RWPE1 (cell line): ENCODE measurements around the gene ITGB4.

Experiments used
- CTCF ChIA-PET: fragments of 350-600 bp; sonication (Branson Sonifier 250); formaldehyde crosslinking; extraction: SDS; loops from one replicate; lab custom pipeline; 2021; lab: Yijun Ruan, JAX
- POLR2A ChIA-PET: fragments of 400-600 bp; formaldehyde crosslinking; extraction: SDS; loops from one replicate; lab custom pipeline; 2020; ENCODE audit warnings: antibody characterized with exemption; ENCODE audit not compliant: low non-redundant PET; lab: Yijun Ruan, JAX
- DNase-seq: peaks from one replicate; pipeline ENCODE4 v3.0.0; 2012; ENCODE audit warnings: low spot score
- H3K27ac ChIP-seq: fragments of 450-650 bp; 2 replicates; pipeline ENCODE4 v1.5.1; 2017
- CTCF ChIP-seq: fragments of 450-650 bp; conservative IDR thresholded peaks from 2 replicates; pipeline ENCODE4 v1.5.1; 2017; ENCODE audit warnings: low read depth, mild to moderate bottlenecking

The ITGB4 gene

GRCh38 chr17:75694536-75694935 is 26.7 kb upstream of the ITGB4 start:
- POLR2A ChIA-PET: interaction anchor here (2.3 kb wide), 1 partner anchor 27 kb away, joined by 12 read pairs; the partner anchor contains the start of gene ITGB4
- CTCF ChIA-PET: interaction anchor here (0.6 to 0.9 kb wide), 2 partner anchors 53 to 61 kb away, joined by 3 to 4 read pairs; no protein-coding TSS in a partner anchor
- no peak for DNase-seq
- no peak for TF ChIP-seq CTCF
- peak overlapping the region; percentile 100 for H3K27ac ChIP-seq

GRCh38 chr17:75695141-75695829 is 26.0 kb upstream of the ITGB4 start:
- ChIA-PET CTCF (interaction anchor here (0.9 kb wide), 1 partner anchor 52 kb away, joined by 3 read pairs; no protein-coding TSS in a partner anchor), POLR2A (no interaction called here)
- no peak for DNase-seq
- TF ChIP-seq CTCF: no peak
- H3K27ac ChIP-seq: peak overlapping the region; percentile 100

- DNase-seq: no peak
- peak overlapping the region; percentile 100 for H3K27ac ChIP-seq
- ChIA-PET CTCF (no interaction called here), POLR2A (no interaction called here)
- TF ChIP-seq CTCF: no peak
Observed at GRCh38 chr17:75695830-75696271, 25.4 kb upstream of the ITGB4 start.

GRCh38 chr17:75697651-75698291 is 23.5 kb upstream of the ITGB4 start:
- CTCF ChIA-PET: interaction anchor here (0.5 kb wide), 1 partner anchor 12 kb away, joined by 5 read pairs; no protein-coding TSS in a partner anchor
- peak overlapping the region; percentile 100 for H3K27ac ChIP-seq
- DNase-seq: no peak
- POLR2A ChIA-PET: no interaction called here
- no peak for TF ChIP-seq CTCF

GRCh38 chr17:75698659-75699058 is 22.6 kb upstream of the ITGB4 start:
- TF ChIP-seq CTCF: no peak
- CTCF ChIA-PET: no interaction called here
- DNase-seq: no peak
- peak overlapping the region; percentile 100 for H3K27ac ChIP-seq
- POLR2A ChIA-PET: no interaction called here

- ChIA-PET POLR2A (no interaction called here), CTCF (interaction anchor here (0.6 kb wide), 1 partner anchor 78 kb away, joined by 3 read pairs; no protein-coding TSS in a partner anchor)
- H3K27ac ChIP-seq: peak overlapping the region; percentile 100
- TF ChIP-seq CTCF: no peak
- DNase-seq: no peak
Observed at GRCh38 chr17:75701288-75701687, 20.0 kb upstream of the ITGB4 start.
